Omental fat pad (tissue), 4 donors: ENCODE measurements around the gene GRID1. TPM values are rescaled to one million over a fixed set of nuclear protein-coding genes. Genes with fewer than 3 reads are reported as not detected.
"Not testable (repeated sequence)": the region's sequence is repeated elsewhere in the genome, so short reads cannot be mapped to it uniquely, and the experiment has no call there.

Experiments
- ATAC-seq: fragments of 150-250 bp; one replicate; pipeline ENCODE4 v1.9.1; 2016; ENCODE audit warnings: mild to moderate bottlenecking, moderate library complexity; ENCODE audit not compliant: low FRiP score
- DNase-seq: peaks from one replicate; pipeline ENCODE4 v3.0.0-alpha.2; 2019; ENCODE audit warnings: low spot score
- total RNA-seq, 4 donors: library from RNA; depleted of rRNA; stranded (reverse); fragments of >200 nt; gene quantifications; one replicate each; pipeline ENCODE4 v1.1.0, GENCODE V29; 2016
- TF ChIP-seq, protein P1 (sequence below), 3 donors: fragments of 450-650 bp; IDR thresholded peaks; one replicate each; pipeline ENCODE4 v1.5.1; 2016 to 2017; ENCODE audit warnings: antibody characterized with exemption in 3 of 3, mild to moderate bottlenecking in 3 of 3, moderate library complexity in 2 of 3

GRID1 gene
- total RNA-seq, 4 donors from 2014 or later = 1.5 to 3.5 (median 2.4) TPM

DNA sequence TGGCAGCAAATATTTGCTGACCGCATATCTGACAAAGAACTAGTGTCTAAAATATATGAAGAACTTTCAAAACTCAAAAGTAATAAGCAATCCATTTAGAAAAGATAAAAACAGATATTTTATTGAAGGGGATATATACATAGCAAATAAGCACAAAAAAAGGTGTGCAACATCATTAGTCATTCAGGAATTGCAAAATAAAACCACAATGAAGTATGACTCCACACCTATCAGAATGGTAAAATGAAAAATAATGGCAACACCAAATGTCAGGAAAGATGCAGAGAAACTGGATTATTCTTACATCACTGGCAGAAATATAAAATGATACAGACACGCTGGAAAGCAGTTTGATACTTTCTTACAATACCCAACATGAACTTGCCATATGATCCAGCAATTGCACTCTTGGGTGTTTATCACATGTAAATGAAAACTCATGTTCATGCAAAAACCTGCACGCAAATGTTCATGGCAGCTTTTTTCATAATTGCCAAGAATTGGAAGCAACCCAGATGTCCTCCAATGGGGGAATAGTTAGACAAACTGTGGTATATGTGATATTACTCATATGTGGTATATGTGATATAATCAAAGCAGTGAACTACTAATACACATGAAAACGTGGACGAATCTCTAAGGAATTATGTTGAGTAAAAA is 645.5 kb downstream of the GRID1 start:
- TF ChIP-seq, protein P1, sequence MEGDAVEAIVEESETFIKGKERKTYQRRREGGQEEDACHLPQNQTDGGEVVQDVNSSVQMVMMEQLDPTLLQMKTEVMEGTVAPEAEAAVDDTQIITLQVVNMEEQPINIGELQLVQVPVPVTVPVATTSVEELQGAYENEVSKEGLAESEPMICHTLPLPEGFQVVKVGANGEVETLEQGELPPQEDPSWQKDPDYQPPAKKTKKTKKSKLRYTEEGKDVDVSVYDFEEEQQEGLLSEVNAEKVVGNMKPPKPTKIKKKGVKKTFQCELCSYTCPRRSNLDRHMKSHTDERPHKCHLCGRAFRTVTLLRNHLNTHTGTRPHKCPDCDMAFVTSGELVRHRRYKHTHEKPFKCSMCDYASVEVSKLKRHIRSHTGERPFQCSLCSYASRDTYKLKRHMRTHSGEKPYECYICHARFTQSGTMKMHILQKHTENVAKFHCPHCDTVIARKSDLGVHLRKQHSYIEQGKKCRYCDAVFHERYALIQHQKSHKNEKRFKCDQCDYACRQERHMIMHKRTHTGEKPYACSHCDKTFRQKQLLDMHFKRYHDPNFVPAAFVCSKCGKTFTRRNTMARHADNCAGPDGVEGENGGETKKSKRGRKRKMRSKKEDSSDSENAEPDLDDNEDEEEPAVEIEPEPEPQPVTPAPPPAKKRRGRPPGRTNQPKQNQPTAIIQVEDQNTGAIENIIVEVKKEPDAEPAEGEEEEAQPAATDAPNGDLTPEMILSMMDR (IDR thresholded peaks at IDR 0.05) = no peak
- DNase-seq (no peak), ATAC-seq (no peak)

GRCh38 chr10:85719408-85719807 is 647.2 kb downstream of the GRID1 start:
- no peak for DNase-seq
- TF ChIP-seq, protein P1 (IDR thresholded peaks at IDR 0.05) = no peak
- no peak for ATAC-seq

- ATAC-seq (no peak), DNase-seq (no peak)
- TF ChIP-seq, protein P1 (IDR thresholded peaks at IDR 0.05) = no peak
These were observed 652.7 kb downstream of the GRID1 start for GRCh38 chr10:85713885-85714284.

GRCh38 chr10:85702768-85703167 is 663.8 kb downstream of the GRID1 start:
- DNase-seq = no peak

DNA sequence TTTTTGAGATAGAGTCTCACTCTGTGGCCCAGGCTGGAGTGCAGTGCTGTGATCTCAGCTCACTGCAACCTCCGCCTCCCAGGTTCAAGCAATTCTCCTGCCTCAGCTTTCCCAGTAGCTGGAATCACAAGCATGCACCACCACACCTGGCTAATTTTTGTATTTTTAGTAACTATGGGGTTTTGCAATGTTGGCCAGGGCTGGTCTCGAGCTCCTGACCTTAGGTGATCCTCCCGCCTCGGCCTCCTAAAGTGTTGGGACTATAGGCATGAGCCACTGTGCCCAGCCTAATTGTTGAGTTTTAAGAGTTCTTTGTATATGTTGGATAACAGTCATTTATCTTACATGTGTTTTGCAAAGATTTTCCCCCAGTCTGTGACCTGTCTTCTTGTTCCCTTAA is 667.5 kb downstream of the GRID1 start:
- DNase-seq, ATAC-seq: not testable (repeated sequence)

More at GRCh38 chr10:85702768-85703167, 663.8 kb downstream of the GRID1 start:
- TF ChIP-seq, protein P1 (IDR thresholded peaks at IDR 0.05) = no peak
- no peak for ATAC-seq

- TF ChIP-seq, protein P1 (IDR thresholded peaks at IDR 0.05) = no peak
- ATAC-seq = no peak
- DNase-seq = no peak
These were observed 669.7 kb downstream of the GRID1 start for GRCh38 chr10:85696893-85697292.

- TF ChIP-seq, protein P1 (IDR thresholded peaks at IDR 0.05) = no peak
- ATAC-seq (no peak), DNase-seq (no peak)
These were observed 684.0 kb downstream of the GRID1 start for GRCh38 chr10:85682621-85683020.
